A549 (cell line): ENCODE measurements around the gene LETM1. TPM values are rescaled to one million over a fixed set of nuclear protein-coding genes. Genes with fewer than 3 reads are reported as not detected.

ENCODE experiments used
- ATAC-seq, 2 experiments: fragments of 200-7000 bp in 1 of 2; fragments of >200 bp in 1 of 2; cut with Nextera tagmentation in 1 of 2; cut with Tn5 transposase in 1 of 2; 3 replicates each; pipeline versions ENCODE4 v1.8.0 to v1.9.1; 2018 to 2020; ENCODE audit warnings: mild to moderate bottlenecking in 1 of 2, moderate library complexity in 1 of 2
- CTCF ChIA-PET: fragments of 300-600 bp; sonication (Branson Sonifier 250); formaldehyde crosslinking; extraction: SDS; loops from one replicate; lab custom pipeline; 2021; ENCODE audit warnings: antibody characterized with exemption, inconsistent platforms; lab: Yijun Ruan, JAX
- POLR2A ChIA-PET: fragments of 350-600 bp; formaldehyde crosslinking; extraction: SDS; loops from one replicate; lab custom pipeline; 2021; ENCODE audit warnings: antibody characterized with exemption, inconsistent platforms; lab: Yijun Ruan, JAX
- DNase-seq, 2 experiments: peaks; one replicate each; pipeline versions ENCODE4 v3.0.0 to v3.0.0-alpha.2; 2011 to 2016; ENCODE audit warnings: low read depth in 1 of 2, low spot score in 1 of 2
- FAIRE-seq: peaks from 2 replicates; lab custom pipeline; 2011; peaks lifted over from hg19 to GRCh38; lab: Jason Lieb, UNC
- H3K27ac ChIP-seq, 2 experiments: fragments of >200 bp; sonication (Bioruptor Twin); formaldehyde crosslinking; 3 replicates each; pipeline ENCODE4 v1.5.1; 2016 to 2017
- H3K4me1 ChIP-seq: fragments of >200 bp; sonication (Bioruptor Twin); formaldehyde crosslinking; 3 replicates; pipeline ENCODE4 v1.6.1; 2016
- H3K4me2 ChIP-seq: fragments of >200 bp; sonication (Bioruptor Twin); formaldehyde crosslinking; 3 replicates; pipeline ENCODE4 v1.6.1; 2016
- H3K4me3 ChIP-seq: fragments of >200 bp; sonication (Bioruptor Twin); formaldehyde crosslinking; 3 replicates; pipeline ENCODE4 v1.5.1; 2016
- H3K9me3 ChIP-seq: fragments of >200 bp; sonication (Bioruptor Twin); formaldehyde crosslinking; 3 replicates; pipeline ENCODE4 v1.6.1; 2016
- BHLHE40 ChIP-seq: IDR thresholded peaks from 2 replicates; pipeline ENCODE4 v1.6.1; 2012; ENCODE audit warnings: low read depth, low read length, inconsistent platforms
- CBX8 ChIP-seq: fragments of 200-600 bp; sonication (generic); IDR thresholded peaks from 2 replicates; pipeline ENCODE4 v1.6.1; 2016
- EHF ChIP-seq: fragments of 250-450 bp; sonication (Bioruptor Pico); IDR thresholded peaks from 2 replicates; pipeline ENCODE4 v1.5.0; 2020; ENCODE audit warnings: mild to moderate bottlenecking
- EHMT2 ChIP-seq: fragments of 200-600 bp; sonication (generic); IDR thresholded peaks from 2 replicates; pipeline ENCODE4 v1.6.1; 2016; ENCODE audit warnings: antibody characterized with exemption, low read depth, mild to moderate bottlenecking, moderate library complexity
- EP300 ChIP-seq, 2 experiments: fragments of >200 bp; sonication (Bioruptor Twin); formaldehyde crosslinking; IDR thresholded peaks; 2 replicates in 1 of 2; 3 replicates in 1 of 2; pipeline ENCODE4 v1.6.1; 2016 to 2017
- GATA3 ChIP-seq: IDR thresholded peaks from 2 replicates; pipeline ENCODE4 v1.6.1; 2012; ENCODE audit warnings: borderline replicate concordance
- HOXB5 ChIP-seq: fragments of 250-450 bp; sonication (Bioruptor Pico); IDR thresholded peaks from 2 replicates; pipeline ENCODE4 v1.5.0; 2020; ENCODE audit warnings: mild to moderate bottlenecking, moderate library complexity
- KDM1A ChIP-seq: fragments of 200-600 bp; sonication (generic); IDR thresholded peaks from 2 replicates; pipeline ENCODE4 v1.6.1; 2016; ENCODE audit warnings: low read depth, mild to moderate bottlenecking
- KDM5A ChIP-seq: fragments of 200-600 bp; sonication (generic); IDR thresholded peaks from 2 replicates; pipeline ENCODE4 v1.6.1; 2016; ENCODE audit warnings: antibody characterized with exemption, mild to moderate bottlenecking
- MAFK ChIP-seq: fragments of 450-650 bp; IDR thresholded peaks from 2 replicates; pipeline ENCODE4 v1.6.1; 2014; ENCODE audit not compliant: partially characterized antibody
- MYC ChIP-seq: IDR thresholded peaks from 2 replicates; pipeline ENCODE4 v1.6.1; 2012; ENCODE audit warnings: mild to moderate bottlenecking, inconsistent platforms, low read length, improper control_type of control experiment, borderline replicate concordance
- NPAS2 ChIP-seq: fragments of 250-450 bp; sonication (Bioruptor Pico); IDR thresholded peaks from 2 replicates; pipeline ENCODE4 v1.8.0; 2022; ENCODE audit warnings: mild to moderate bottlenecking, moderate library complexity, borderline replicate concordance
- RCOR1 ChIP-seq: fragments of 150-350 bp; IDR thresholded peaks from 2 replicates; pipeline ENCODE4 v1.6.1; 2014; ENCODE audit warnings: antibody characterized with exemption, low read length, low read depth
- RFX5 ChIP-seq: fragments of 450-650 bp; IDR thresholded peaks from 2 replicates; pipeline ENCODE4 v1.7.1; 2014; ENCODE audit warnings: antibody characterized with exemption, mild to moderate bottlenecking, moderate library complexity
- RNF2 ChIP-seq: fragments of 200-600 bp; sonication (generic); IDR thresholded peaks from 2 replicates; pipeline ENCODE4 v1.6.1; 2016; ENCODE audit warnings: low read depth, mild to moderate bottlenecking, antibody characterized with exemption, moderate library complexity, borderline replicate concordance
- SMC3 ChIP-seq: fragments of >200 bp; sonication (Bioruptor Twin); formaldehyde crosslinking; IDR thresholded peaks from 3 replicates; pipeline ENCODE4 v1.6.1; 2018; ENCODE audit warnings: inconsistent platforms
- TP53 ChIP-seq: fragments of 250-450 bp; sonication (Bioruptor Pico); IDR thresholded peaks from 2 replicates; pipeline ENCODE4 v1.5.0; 2021; ENCODE audit warnings: mild to moderate bottlenecking, moderate library complexity
- WGBS: methylation state at CpG from one replicate; pipeline ENCODE4 v1.1.6; 2017; ENCODE audit errors: missing lambda C conversion rate; 5-methylcytosine and 5-hydroxymethylcytosine counted together
- polyA plus RNA-seq, 4 experiments: library from polyadenylated mRNA; depleted of rRNA in 3 of 4; stranded (reverse); fragments of >200 nt; fragmentation: RNase III in 1 of 4; extraction: RNeasy Plus Mini Kit Qiagen cat#74134 plus additional on column Dnase treatment in 1 of 4; gene quantifications; 2 replicates in 3 of 4; 3 replicates in 1 of 4; pipeline ENCODE4 v1.2.3, GENCODE V29; 2011 to 2017
- TF ChIP-seq, protein P1 (sequence below): fragments of 150-350 bp; IDR thresholded peaks from 2 replicates; pipeline ENCODE4 v1.6.1; 2014; ENCODE audit warnings: low read depth, mild to moderate bottlenecking, low read length
- TF ChIP-seq, protein P2 (sequence below): fragments of 250-450 bp; sonication (Bioruptor Pico); IDR thresholded peaks from 2 replicates; pipeline ENCODE4 v1.5.0; 2021; ENCODE audit warnings: mild to moderate bottlenecking, moderate library complexity, borderline replicate concordance

The LETM1 gene
- polyA plus RNA-seq, 2 of the 4 experiments (the other 2 are of a cell fraction), result 18.6 to 29.6 TPM

DNA sequence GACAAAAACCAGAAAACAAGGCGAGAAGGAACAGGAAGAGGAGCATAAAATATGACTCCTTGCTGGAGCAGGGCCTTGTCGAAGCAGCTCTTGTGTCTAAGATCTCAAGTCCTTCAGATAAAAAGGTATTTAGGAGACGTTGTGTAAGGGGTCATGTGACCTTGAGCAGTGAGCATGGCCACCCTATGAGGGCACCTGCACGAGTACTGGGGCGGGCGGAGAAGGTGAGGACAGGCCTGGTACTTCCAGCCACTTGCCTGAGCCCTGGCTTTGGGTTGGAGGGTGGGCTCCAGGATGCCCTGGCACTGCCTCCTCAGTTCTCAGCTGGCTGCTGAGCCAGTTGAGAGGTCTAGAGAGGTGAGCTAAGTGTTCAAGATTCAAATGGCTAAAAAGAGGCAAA is 45.2 kb upstream of the LETM1 start (continued):
- TF ChIP-seq, protein P1, sequence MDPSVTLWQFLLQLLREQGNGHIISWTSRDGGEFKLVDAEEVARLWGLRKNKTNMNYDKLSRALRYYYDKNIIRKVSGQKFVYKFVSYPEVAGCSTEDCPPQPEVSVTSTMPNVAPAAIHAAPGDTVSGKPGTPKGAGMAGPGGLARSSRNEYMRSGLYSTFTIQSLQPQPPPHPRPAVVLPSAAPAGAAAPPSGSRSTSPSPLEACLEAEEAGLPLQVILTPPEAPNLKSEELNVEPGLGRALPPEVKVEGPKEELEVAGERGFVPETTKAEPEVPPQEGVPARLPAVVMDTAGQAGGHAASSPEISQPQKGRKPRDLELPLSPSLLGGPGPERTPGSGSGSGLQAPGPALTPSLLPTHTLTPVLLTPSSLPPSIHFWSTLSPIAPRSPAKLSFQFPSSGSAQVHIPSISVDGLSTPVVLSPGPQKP, result no peak
- no peak for TF ChIP-seq HOXB5 (CRISPR knock-in tag)
- TF ChIP-seq EHF, result no peak
- no peak for TF ChIP-seq RCOR1

DNA sequence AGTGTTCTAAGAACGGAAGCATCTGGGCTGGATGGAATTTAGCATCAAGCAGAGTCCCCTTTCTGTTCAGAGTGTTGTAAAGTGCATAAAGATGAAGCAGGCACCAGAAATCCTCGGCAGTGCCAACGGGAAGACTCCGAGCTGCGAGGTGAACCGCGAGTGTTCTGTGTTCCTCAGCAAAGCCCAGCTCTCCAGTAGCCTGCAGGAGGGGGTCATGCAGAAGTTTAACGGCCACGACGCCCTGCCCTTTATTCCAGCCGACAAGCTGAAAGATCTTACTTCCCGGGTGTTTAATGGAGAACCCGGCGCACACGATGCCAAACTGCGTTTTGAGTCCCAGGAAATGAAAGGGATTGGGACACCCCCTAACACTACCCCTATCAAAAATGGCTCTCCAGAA is 44.7 kb upstream of the LETM1 start:
- WGBS, result 92% methylated on average over 12 of the region's 16 CpGs
- Histone ChIP-seq H3K9me3 (no peaks in the 10 kb centered on the region), H3K4me2 (no peak overlapping the region), H3K4me3 (no peak overlapping the region), H3K27ac (no peak overlapping the region), H3K4me1 (peaks cover 8% of the 10 kb centered on the region; the same call in 2 of the 3 replicates)
- DNase-seq (no peak), FAIRE-seq (no peak), ATAC-seq (no peak)
- no peak for TF ChIP-seq KDM5A
- TF ChIP-seq MAFK, result no peak
- no peak for TF ChIP-seq RNF2
- TF ChIP-seq NPAS2, result no peak
- TF ChIP-seq TP53 (CRISPR knock-in tag), result no peak
- no peak for TF ChIP-seq BHLHE40
- no peak for TF ChIP-seq SMC3
- no peak for TF ChIP-seq MYC
- no peak for TF ChIP-seq GATA3
- TF ChIP-seq HOXB5 (CRISPR knock-in tag), result no peak
- TF ChIP-seq KDM1A, result no peak
- no peak for TF ChIP-seq EHMT2
- no peak for TF ChIP-seq EP300 (IDR thresholded peaks at IDR 0.05)
- POLR2A ChIA-PET, result no interaction called here
- CTCF ChIA-PET, result interaction anchor here (0.9 to 10.1 kb wide), 15 partner anchors 9 to 155 kb away, joined by 3 to 65 read pairs (median 11); partner anchors contain the start of gene NSD2

DNA sequence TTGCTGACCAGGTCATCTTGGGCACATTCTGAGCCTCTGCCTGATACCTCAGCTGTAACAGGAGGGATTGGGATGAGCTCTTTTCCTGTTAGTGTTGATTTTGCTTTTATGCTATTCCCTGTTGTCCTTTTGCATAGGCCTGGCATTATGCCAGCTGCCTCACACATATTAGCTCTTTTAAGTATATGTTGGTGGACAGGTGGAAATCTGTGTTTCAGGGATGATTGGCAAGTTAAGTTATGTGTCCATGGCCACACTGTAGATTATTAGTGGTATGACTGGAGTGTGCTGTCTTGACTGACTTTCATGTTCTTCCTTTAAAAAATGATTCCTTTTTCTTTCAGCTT is 44.1 kb upstream of the LETM1 start:
- Histone ChIP-seq H3K9me3 (no peaks in the 10 kb centered on the region), H3K4me3 (no peak overlapping the region), H3K27ac (no peak overlapping the region), H3K4me2 (no peak overlapping the region), H3K4me1 (peaks cover 8% of the 10 kb centered on the region; the same call in 2 of the 3 replicates)
- FAIRE-seq (no peak), DNase-seq (no peak), ATAC-seq (no peak)
- ChIA-PET CTCF (interaction anchor here (0.6 to 10.1 kb wide), 30 partner anchors 9 to 240 kb away, joined by 3 to 65 read pairs (median 5); partner anchors contain the start of gene NSD2), POLR2A (no interaction called here)
- TF ChIP-seq, protein P2, sequence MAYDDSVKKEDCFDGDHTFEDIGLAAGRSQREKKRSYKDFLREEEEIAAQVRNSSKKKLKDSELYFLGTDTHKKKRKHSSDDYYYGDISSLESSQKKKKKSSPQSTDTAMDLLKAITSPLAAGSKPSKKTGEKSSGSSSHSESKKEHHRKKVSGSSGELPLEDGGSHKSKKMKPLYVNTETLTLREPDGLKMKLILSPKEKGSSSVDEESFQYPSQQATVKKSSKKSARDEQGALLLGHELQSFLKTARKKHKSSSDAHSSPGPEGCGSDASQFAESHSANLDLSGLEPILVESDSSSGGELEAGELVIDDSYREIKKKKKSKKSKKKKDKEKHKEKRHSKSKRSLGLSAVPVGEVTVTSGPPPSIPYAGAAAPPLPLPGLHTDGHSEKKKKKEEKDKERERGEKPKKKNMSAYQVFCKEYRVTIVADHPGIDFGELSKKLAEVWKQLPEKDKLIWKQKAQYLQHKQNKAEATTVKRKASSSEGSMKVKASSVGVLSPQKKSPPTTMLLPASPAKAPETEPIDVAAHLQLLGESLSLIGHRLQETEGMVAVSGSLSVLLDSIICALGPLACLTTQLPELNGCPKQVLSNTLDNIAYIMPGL, result no peak
- TF ChIP-seq RFX5 (no peak), CBX8 (no peak)
